GM23338 (cell line): Measurements from ENCODE around the gene MVB12B. TPM values are rescaled to one million over a fixed set of nuclear protein-coding genes. Genes with fewer than 3 reads are reported as not detected.

Experiments
- ATAC-seq: fragments of 200-7000 bp; cut with Tn5 transposase; 3 replicates; pipeline ENCODE4 v1.9.1; 2020
- DNase-seq: peaks from one replicate; pipeline ENCODE4 v3.0.0-alpha.2; 2015; ENCODE audit warnings: low spot score
- H2AFZ ChIP-seq: fragments of 200-600 bp; sonication (generic); 2 replicates; pipeline ENCODE4 v1.8.0; 2016; ENCODE audit warnings: antibody characterized with exemption, mild to moderate bottlenecking, moderate library complexity
- H3F3A ChIP-seq: fragments of 200-600 bp; sonication (generic); replicated peaks from 2 replicates; pipeline ENCODE4 v1.8.0; 2017; ENCODE audit warnings: antibody characterized with exemption, mixed run types, low read depth
- H3K27ac ChIP-seq: fragments of 200-600 bp; sonication (generic); 2 replicates; pipeline ENCODE4 v1.6.1; 2016; ENCODE audit warnings: low read depth
- H3K27me3 ChIP-seq: fragments of 200-600 bp; sonication (generic); 2 replicates; pipeline ENCODE4 v1.8.0; 2016; ENCODE audit warnings: mild to moderate bottlenecking, mixed run types, moderate library complexity; ENCODE audit not compliant: insufficient read depth
- H3K36me3 ChIP-seq: fragments of 200-600 bp; sonication (generic); 2 replicates; pipeline ENCODE4 v1.8.0; 2016; ENCODE audit warnings: mild to moderate bottlenecking; ENCODE audit not compliant: insufficient read depth
- H3K4me1 ChIP-seq: fragments of 200-600 bp; sonication (generic); 2 replicates; pipeline ENCODE4 v1.8.0; 2016; ENCODE audit warnings: mild to moderate bottlenecking, moderate library complexity; ENCODE audit not compliant: insufficient read depth
- H3K4me2 ChIP-seq: fragments of 200-600 bp; sonication (generic); 2 replicates; pipeline ENCODE4 v1.7.1; 2017; ENCODE audit warnings: mixed run types
- H3K4me3 ChIP-seq: fragments of 200-600 bp; sonication (generic); 2 replicates; pipeline ENCODE4 v1.6.1; 2016; ENCODE audit warnings: mixed run types
- H3K79me2 ChIP-seq: fragments of 200-600 bp; sonication (generic); replicated peaks from 2 replicates; pipeline ENCODE4 v1.8.0; 2017; ENCODE audit warnings: mild to moderate bottlenecking; ENCODE audit not compliant: insufficient read depth
- H3K9me2 ChIP-seq: fragments of 200-600 bp; sonication (generic); 2 replicates; pipeline ENCODE4 v1.8.0; 2017; ENCODE audit not compliant: insufficient read depth
- H4K20me1 ChIP-seq: fragments of 200-600 bp; sonication (generic); replicated peaks from 2 replicates; pipeline ENCODE4 v1.8.0; 2017; ENCODE audit warnings: mild to moderate bottlenecking; ENCODE audit not compliant: insufficient read depth
- H3K27ac Mint-ChIP-seq: 2 replicates; pipeline ENCODE4 v1.8.0; 2020; ENCODE audit warnings: inconsistent platforms, mild to moderate bottlenecking, moderate library complexity, mixed read lengths
- H3K27me3 Mint-ChIP-seq: 3 replicates; pipeline ENCODE4 v1.8.0; 2022; ENCODE audit warnings: low read depth, mild to moderate bottlenecking, moderate library complexity, mixed read lengths, inconsistent platforms; ENCODE audit not compliant: insufficient read depth, poor library complexity
- H3K36me3 Mint-ChIP-seq: 3 replicates; pipeline ENCODE4 v1.8.0; 2021; ENCODE audit warnings: low read depth, mild to moderate bottlenecking, inconsistent platforms, moderate library complexity, mixed read lengths
- H3K4me1 Mint-ChIP-seq: 3 replicates; pipeline ENCODE4 v1.8.0; 2020; ENCODE audit warnings: mild to moderate bottlenecking, inconsistent platforms, mixed read lengths
- H3K4me3 Mint-ChIP-seq: 3 replicates; pipeline ENCODE4 v1.8.0; 2021; ENCODE audit warnings: moderate library complexity, mild to moderate bottlenecking, inconsistent platforms, mixed read lengths
- H3K9me3 Mint-ChIP-seq: 3 replicates; pipeline ENCODE4 v1.8.0; 2020; ENCODE audit warnings: moderate library complexity, mild to moderate bottlenecking, inconsistent platforms, mixed read lengths
- EZH2 ChIP-seq: fragments of 200-600 bp; sonication (generic); IDR thresholded peaks from one replicate; pipeline ENCODE4 v1.8.0; 2017; ENCODE audit warnings: antibody characterized with exemption, mild to moderate bottlenecking, low read depth; ENCODE audit not compliant: unreplicated experiment
- NANOG ChIP-seq: IDR thresholded peaks from 2 replicates; pipeline ENCODE4 v1.6.1; 2016; ENCODE audit warnings: antibody characterized with exemption, borderline replicate concordance
- REST ChIP-seq: IDR thresholded peaks from one replicate; pipeline ENCODE4 v1.6.1; 2018; ENCODE audit warnings: antibody characterized with exemption; ENCODE audit not compliant: unreplicated experiment
- ZNF114 ChIP-seq: fragments of 250-450 bp; sonication (Bioruptor Pico); IDR thresholded peaks from 2 replicates; pipeline ENCODE4 v1.5.0; 2020; ENCODE audit warnings: mild to moderate bottlenecking, moderate library complexity
- ZNF331 ChIP-seq: fragments of 250-450 bp; sonication (Bioruptor Pico); IDR thresholded peaks from 2 replicates; pipeline ENCODE4 v1.5.0; 2020; ENCODE audit warnings: low read depth, mild to moderate bottlenecking, moderate library complexity
- ZNF462 ChIP-seq: fragments of 250-450 bp; sonication (Bioruptor Pico); IDR thresholded peaks from 2 replicates; pipeline ENCODE4 v1.5.0; 2020; ENCODE audit warnings: mild to moderate bottlenecking, moderate library complexity
- polyA plus RNA-seq: library from polyadenylated mRNA; unstranded; fragments of >200 nt; fragmentation: Nextera tagmentation; extraction: Ambion mirVana; gene quantifications from 2 replicates; pipeline ENCODE4 v1.2.1, GENCODE V29; 2016
- total RNA-seq: library from RNA; depleted of rRNA; stranded (reverse); fragments of >200 nt; shearing (Covaris generic); gene quantifications from 2 replicates; pipeline ENCODE4 v1.2.3, GENCODE V29; 2014

Gene MVB12B
- total and polyA plus RNA-seq, 2 experiments from 2014 or later: 1.9 to 6.6 TPM

GRCh38 chr9:126290871-126291270, 35.8 kb upstream of the MVB12B start:
- H3K27me3 ChIP-seq: no peaks in the 10 kb centered on the region
- TF ChIP-seq ZNF331 (CRISPR knock-in tag): no peak
- no peak for TF ChIP-seq ZNF462
- no peak for TF ChIP-seq ZNF114
- no peak for TF ChIP-seq NANOG
- TF ChIP-seq EZH2: no peak
- no peak for TF ChIP-seq REST
- Mint-ChIP-seq H3K27me3 (no peaks in the 10 kb centered on the region), H3K4me1 (peaks cover 2% of the 10 kb centered on the region; the same call in 1 of the 3 replicates), H3K9me3 (no peaks in the 10 kb centered on the region), H3K27ac (no peak overlapping the region), H3K36me3 (no peaks in the 10 kb centered on the region), H3K4me3 (no peak overlapping the region)
- no peak overlapping the region for H2AFZ ChIP-seq
- no peaks in the 10 kb centered on the region for H3K9me2 ChIP-seq
- no peak overlapping the region for H3K27ac ChIP-seq
- no peaks in the 10 kb centered on the region for H4K20me1 ChIP-seq
- DNase-seq (no peak), ATAC-seq (no peak)
- no peak overlapping the region for H3K4me3 ChIP-seq
- no peaks in the 10 kb centered on the region for H3F3A ChIP-seq
- no peaks in the 10 kb centered on the region for H3K36me3 ChIP-seq
- no peak overlapping the region for H3K4me2 ChIP-seq
- no peaks in the 10 kb centered on the region for H3K4me1 ChIP-seq
- H3K79me2 ChIP-seq: no peaks in the 10 kb centered on the region
